Kidney capillary endothelial cell (primary cell): ENCODE measurements around the gene URB2.
A peak's percentile ranks its signal among the peaks of the same experiment; 100 is the strongest.
"Not testable (repeated sequence)": the region's sequence is repeated elsewhere in the genome, so short reads cannot be mapped to it uniquely, and the experiment has no call there.

Experiments
- DNase-seq: peaks from one replicate; pipeline ENCODE4 v3.0.0-alpha.2; 2018; ENCODE audit warnings: low spot score

URB2 gene

GRCh38 chr1:229693129-229693900 lies 67.3 kb downstream of the URB2 start:
- DNase-seq = no peak

- peak; percentile 2 for DNase-seq
Measured at GRCh38 chr1:229694053-229694693, 68.1 kb downstream of the URB2 start.

DNA sequence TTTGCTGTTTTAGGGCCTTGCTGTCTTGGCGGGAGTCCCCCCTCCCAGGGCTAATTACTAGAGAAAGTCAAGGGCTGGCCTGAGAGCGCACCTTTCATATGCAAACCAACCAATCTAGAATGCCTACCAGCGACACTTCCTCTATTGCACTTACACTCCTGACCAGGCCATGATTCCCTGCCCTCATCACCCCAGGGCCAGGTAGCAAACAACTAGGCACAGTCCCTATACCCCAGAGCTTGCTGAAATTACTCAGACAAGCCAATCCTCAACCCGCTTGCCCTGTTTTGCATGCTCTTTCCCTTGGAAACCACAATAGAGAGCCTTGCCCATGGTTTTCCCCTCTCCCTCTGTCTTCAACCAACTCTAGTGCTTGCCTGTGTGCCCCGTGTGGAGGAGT lies 70.3 kb downstream of the URB2 start:
- no peak for DNase-seq

DNA sequence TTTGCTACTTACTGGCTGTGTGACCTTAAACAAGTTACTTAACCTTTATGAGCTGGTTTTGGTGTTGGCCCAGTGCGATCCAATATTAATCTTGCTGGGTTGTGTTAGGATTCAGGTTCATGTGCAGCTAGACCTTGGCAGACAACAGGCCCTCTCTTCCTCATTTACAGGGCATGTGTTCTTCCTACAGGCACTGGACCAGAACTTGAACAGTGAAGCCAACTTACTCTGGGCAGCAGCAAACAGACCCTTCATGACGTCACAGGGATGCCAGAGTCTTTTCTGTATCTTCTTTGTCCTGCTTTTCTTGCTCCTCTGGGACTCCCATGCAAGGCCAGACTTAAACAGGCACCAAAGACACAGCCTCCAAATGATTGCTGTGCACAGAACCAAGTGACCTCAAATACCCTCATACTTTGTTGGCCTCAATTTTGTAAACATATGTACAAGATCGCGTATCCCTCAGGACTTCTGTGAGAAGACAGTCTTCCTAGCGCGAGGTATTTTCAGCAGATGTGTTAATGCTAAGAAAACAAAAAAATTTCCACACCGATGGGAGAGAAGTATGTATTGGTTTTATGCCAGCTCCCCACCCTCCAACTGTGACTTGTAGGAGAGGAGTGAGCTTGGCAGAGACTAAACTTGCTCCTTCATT lies 73.7 kb downstream of the URB2 start:
- no peak for DNase-seq

GRCh38 chr1:229704157-229704556 lies 78.1 kb downstream of the URB2 start:
- no peak for DNase-seq

DNA sequence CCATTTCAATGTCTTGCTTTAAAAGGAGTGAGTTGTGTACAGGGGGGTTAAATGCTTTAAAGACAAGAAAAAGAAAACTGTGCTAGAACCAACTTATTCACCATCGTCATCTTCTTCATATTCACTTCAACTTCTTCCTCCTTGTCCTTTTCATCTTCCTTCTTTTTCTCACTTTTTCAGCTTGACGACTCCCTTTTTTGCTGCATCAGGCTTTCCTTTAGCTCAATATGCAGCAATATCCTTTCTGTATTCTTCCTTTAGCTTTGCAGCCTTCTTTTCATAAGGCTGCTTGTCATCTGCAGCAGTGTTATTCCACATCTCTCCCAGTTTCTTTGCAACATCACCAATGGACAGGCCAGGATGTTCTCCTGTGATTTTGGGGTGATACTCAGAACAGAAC lies 79.1 kb downstream of the URB2 start:
- DNase-seq = not testable (repeated sequence)

GRCh38 chr1:229707127-229707526 lies 81.1 kb downstream of the URB2 start:
- DNase-seq = not testable (repeated sequence)

DNA sequence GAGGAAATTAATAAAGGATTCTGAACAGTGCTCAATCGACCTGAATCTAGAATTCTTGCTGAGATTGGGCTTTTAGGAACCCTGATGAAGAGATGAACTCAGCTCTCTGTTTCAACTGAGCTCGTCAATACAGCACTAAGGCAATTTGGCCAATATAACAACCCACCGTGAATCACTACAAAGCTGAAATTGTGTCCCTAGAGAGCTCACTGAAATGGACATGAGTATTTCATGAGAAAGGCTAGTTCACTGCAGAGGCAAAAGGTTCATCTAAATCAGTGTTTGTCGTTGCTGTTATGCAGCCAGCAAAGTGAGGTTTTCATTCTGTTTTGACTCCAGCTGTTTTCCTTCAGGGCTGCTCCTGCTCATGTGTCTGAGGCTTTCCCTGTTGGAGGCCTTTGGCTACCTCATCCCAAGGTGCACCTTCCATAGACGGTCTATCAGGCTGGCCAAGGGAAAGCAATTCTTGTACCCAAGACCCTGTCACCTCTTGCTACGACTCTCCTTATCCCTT lies 83.5 kb downstream of the URB2 start:
- DNase-seq = no peak
